Measurements from ENCODE around the gene POLR1A. TPM values are rescaled to one million over a fixed set of nuclear protein-coding genes. Genes with fewer than 3 reads are reported as not detected.

POLR1A gene
- total RNA-seq, 1 donor = 33.7 TPM

GRCh38 chr2:86072271-86072858 lies 33.3 kb downstream of the POLR1A start:
- H3K4me3 ChIP-seq (ENCODE audit: low read depth, low read length) = no peak overlapping the region
- TF ChIP-seq CTCF (IDR thresholded peaks at IDR 0.05; ENCODE audit: insufficient read depth, low read depth, low read length) = no peak
- peak; percentile 49 for DNase-seq (ENCODE audit: low read depth)

- H3K4me3 ChIP-seq (ENCODE audit: low read depth, low read length) = no peak overlapping the region
- DNase-seq (ENCODE audit: low read depth) = no peak
- TF ChIP-seq CTCF (IDR thresholded peaks at IDR 0.05; ENCODE audit: insufficient read depth, low read depth, low read length) = no peak
Measured at GRCh38 chr2:86070868-86071267, 34.8 kb downstream of the POLR1A start.

- no peak for TF ChIP-seq CTCF (IDR thresholded peaks at IDR 0.05; ENCODE audit: insufficient read depth, low read depth, low read length)
- no peak for DNase-seq (ENCODE audit: low read depth)
- H3K4me3 ChIP-seq (ENCODE audit: low read depth, low read length) = no peak overlapping the region
Measured at GRCh38 chr2:86069783-86070339, 35.8 kb downstream of the POLR1A start.

GRCh38 chr2:86069091-86069685 lies 36.5 kb downstream of the POLR1A start:
- no peak overlapping the region for H3K4me3 ChIP-seq (ENCODE audit: low read depth, low read length)
- DNase-seq (ENCODE audit: low read depth) = peak; percentile 37
- peak; percentile 27 for TF ChIP-seq CTCF (IDR thresholded peaks at IDR 0.05; ENCODE audit: insufficient read depth, low read depth, low read length)

GRCh38 chr2:86068648-86069047 lies 37.0 kb downstream of the POLR1A start:
- no peak for DNase-seq (ENCODE audit: low read depth)
- TF ChIP-seq CTCF (IDR thresholded peaks at IDR 0.05; ENCODE audit: insufficient read depth, low read depth, low read length) = no peak
- no peak overlapping the region for H3K4me3 ChIP-seq (ENCODE audit: low read depth, low read length)

GRCh38 chr2:86068136-86068588 lies 37.5 kb downstream of the POLR1A start:
- DNase-seq (ENCODE audit: low read depth) = peak; percentile 59
- no peak for TF ChIP-seq CTCF (IDR thresholded peaks at IDR 0.05; ENCODE audit: insufficient read depth, low read depth, low read length)
- H3K4me3 ChIP-seq (ENCODE audit: low read depth, low read length) = no peak overlapping the region

All from fibroblast of villous mesenchyme (primary cell).